Stimulated activated CD4-positive, alpha-beta T cell treated with anti-CD3 and anti-CD28 coated beads, TNF-alpha, amount 100 ng/mL, for 24 hours (primary cell): ENCODE measurements around the gene APOE.
"Not testable (repeated sequence)": the region's sequence is repeated elsewhere in the genome, so short reads cannot be mapped to it uniquely, and the experiment has no call there.

Experiments used
- DNase-seq, 3 experiments: peaks; one replicate each; pipeline ENCODE4 v3.0.0-alpha.2; 2020; ENCODE audit warnings: low read depth in 3 of 3

Gene APOE

DNA sequence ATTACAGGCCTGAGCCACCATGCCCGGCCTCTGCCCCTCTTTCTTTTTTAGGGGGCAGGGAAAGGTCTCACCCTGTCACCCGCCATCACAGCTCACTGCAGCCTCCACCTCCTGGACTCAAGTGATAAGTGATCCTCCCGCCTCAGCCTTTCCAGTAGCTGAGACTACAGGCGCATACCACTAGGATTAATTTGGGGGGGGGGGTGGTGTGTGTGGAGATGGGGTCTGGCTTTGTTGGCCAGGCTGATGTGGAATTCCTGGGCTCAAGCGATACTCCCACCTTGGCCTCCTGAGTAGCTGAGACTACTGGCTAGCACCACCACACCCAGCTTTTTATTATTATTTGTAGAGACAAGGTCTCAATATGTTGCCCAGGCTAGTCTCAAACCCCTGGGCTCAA, 4.2 kb downstream of the APOE start:
- no peak for DNase-seq

DNA sequence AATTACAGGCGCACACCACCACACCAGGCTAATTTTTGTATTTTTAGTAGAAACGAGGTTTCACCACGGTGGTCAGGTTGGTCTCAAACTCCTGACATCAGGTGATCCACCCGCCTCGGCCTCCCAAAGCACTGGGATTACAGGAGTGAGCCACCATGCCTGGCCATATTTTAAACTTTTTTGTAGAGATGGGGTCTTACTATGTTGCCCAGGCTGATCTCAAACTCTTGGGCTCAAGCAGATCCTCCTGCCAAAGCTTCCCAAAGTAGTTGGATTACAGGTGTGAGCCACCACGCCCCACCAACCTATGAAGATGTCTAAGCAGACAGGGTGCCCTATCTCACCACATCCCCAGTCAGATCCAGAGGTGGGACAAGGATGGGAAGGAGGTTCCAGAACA, 6.3 kb downstream of the APOE start:
- not testable (repeated sequence) for DNase-seq

DNA sequence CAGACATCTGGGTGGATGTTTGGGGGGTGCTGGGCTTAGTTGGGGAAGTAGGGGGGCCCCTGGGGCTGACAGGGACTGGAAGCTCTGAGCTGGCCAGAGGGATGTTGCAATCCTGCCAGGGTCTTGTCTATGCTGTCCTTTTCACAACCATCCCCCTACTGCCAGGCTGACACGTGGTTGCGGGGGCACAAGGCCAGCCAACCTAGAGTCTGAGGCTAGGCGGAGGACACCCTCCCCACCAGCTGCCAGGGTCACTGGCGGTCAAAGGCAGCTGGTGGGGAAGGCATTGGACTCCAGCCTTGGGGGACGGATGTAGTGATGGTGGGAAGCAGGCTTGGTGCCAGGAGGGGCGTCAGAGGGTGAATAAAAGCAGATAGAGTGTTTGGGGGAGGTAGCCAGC, 7.3 kb downstream of the APOE start:
- no peak for DNase-seq

DNA sequence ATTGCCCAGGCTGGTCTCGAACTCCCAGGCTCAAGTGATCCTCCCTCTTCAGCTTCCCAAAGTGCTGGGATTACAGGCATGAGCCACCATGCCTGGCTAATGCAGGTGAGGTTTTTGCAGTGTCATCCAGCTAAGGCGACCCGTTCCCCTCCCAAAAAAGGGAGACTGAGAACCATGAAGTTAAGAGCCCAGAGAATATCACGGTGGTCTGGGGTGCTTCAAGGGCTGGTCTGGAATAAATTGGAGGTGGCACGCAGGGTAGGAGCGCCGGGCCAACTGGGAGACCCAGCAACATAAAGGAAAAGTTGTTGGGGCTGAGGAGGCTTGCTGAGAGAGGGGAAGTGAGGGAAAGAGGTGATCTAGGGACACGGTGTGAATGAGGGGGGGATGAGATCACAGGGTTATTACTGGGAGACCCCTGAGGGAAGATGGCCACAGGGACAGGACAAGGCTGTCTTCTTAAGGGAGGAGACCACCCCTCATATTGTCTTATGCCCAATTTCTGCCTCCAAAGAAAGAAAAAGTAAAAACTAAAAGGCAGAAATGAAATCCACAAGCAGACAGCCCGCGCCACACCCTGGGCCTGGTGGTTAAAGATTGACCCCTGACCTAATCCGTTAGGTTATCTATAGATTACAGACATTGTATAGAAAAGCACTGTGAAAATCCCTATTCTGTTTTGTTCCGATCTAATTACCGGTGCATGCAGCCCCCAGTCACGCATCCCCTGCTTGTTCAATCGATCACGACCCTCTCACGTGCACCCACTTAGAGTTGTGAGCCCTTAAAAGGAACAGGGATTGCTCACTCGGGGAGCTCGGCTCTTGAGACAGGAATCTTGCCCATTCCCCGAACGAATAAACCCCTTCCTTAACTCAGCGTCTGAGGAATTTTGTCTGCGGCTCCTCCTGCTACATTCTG, 8.2 kb downstream of the APOE start:
- not testable (repeated sequence) for DNase-seq

DNA sequence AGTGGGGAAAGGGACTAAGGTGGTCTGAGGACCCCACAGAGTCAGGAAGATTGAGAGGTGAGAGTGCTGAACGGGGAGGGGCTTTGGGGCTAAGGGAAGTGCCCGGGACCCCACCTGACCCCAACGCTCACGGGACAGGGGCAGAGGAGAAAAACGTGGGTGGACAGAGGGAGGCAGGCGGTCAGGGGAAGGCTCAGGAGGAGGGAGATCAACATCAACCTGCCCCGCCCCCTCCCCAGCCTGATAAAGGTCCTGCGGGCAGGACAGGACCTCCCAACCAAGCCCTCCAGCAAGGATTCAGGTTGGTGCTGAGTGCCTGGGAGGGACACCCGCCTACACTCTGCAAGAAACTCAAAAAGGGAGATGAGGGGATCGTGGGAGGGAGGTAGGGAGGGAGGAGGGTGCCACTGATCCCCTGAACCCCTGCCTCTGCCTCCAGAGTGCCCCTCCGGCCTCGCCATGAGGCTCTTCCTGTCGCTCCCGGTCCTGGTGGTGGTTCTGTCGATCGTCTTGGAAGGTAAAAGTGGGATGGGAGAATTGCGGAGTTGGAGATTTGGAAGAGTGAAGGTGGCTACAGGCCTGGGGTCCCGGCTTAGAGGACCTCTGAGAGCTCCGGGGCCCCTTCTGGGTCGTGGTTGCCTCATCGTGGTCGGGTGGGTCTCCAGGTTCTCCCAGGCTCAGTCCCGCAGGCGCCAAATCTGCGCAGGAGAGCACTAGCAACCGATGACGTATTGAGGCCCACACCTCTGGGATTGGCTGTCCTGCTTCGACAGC, 9.0 kb downstream of the APOE start, which contains the start of gene APOC1:
Gene APOC1, plus strand, starts transcription at position 176 of the 774 bp plus-strand sequence. Its CDS starts 284 bp downstream, at position 460.
- DNase-seq = peak; percentile 64 to 79 (median 66)

DNA sequence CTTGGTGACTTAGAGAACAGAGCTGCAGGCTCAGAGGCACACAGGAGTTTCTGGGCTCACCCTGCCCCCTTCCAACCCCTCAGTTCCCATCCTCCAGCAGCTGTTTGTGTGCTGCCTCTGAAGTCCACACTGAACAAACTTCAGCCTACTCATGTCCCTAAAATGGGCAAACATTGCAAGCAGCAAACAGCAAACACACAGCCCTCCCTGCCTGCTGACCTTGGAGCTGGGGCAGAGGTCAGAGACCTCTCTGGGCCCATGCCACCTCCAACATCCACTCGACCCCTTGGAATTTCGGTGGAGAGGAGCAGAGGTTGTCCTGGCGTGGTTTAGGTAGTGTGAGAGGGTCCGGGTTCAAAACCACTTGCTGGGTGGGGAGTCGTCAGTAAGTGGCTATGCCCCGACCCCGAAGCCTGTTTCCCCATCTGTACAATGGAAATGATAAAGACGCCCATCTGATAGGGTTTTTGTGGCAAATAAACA, 18.7 kb downstream of the APOE start:
- DNase-seq = no peak

DNA sequence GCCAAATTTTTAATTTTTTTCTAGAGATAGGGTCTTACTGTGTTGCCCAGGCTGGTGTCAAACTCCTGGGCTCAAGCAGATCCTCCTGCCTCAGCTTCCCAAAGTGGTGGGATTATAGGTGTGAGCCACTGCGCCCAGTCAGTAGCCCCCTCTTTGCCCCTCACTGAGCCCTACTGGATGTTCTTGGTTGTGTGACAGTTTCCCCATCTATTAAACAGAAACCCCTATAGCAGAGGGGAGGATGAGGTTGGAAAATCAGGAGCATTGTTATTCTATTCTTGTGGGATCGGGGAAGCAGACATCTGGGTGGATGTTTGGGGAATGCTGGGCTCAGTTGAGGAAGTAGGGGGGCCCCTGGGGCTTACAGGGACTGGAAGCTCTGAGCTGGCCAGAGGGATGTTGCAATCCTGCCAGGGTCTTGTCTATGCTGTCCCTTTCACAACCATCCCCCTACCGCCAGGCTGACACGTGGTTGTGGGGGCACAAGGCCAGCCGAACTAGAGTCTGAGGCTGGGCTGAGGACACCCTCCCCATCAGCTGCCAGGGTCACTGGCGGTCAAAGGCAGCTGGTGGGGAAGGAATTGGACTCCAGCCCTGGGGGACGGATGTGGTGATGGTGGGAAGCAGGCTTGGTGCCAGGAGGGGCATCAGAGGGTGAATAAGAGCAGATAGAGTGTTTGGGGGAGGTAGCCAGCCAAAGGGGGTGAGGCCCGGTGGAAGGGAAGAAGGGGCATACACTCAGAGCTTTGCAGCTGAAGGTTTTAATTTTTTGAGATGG, 19.7 kb downstream of the APOE start:
- no peak for DNase-seq

DNA sequence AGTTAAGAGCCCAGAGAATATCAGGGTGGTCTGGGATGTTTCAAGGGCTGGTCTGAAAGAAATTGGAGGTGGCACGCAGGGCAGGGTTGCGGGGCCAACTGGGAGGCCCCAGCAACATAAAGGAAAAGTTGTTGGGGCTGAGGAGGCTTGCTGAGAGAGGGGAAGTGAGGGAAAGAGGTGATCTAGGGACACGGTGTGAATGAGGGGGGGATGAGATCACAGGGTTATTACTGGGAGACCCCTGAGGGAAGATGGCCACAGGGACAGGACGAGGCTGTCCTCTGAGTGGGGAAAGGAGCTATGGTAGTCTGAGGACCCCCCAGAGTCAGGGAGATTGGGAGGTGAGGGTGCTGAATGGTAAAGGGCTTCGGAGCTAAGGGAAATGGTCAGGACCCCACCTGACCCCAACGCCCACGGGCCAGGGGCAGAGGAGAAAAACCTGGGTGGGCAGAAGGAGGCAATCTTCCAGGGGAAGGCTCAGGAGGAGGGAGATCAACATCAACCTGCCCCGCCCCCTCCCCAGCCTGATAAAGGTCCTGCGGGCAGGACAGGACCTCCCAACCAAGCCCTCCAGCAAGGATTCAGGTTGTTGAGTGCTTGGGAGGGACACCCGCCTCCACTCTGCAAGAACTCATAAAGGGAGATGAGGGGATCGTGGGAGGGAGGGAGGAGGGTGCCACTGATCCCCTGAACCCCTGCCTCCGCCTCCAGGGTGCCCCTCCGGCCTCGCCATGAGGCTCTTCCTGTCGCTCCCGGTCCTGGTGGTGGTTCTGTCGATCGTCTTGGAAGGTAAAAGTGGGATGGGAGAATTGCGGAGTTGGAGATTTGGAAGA, 20.9 kb downstream of the APOE start:
- not testable (repeated sequence) for DNase-seq

DNA sequence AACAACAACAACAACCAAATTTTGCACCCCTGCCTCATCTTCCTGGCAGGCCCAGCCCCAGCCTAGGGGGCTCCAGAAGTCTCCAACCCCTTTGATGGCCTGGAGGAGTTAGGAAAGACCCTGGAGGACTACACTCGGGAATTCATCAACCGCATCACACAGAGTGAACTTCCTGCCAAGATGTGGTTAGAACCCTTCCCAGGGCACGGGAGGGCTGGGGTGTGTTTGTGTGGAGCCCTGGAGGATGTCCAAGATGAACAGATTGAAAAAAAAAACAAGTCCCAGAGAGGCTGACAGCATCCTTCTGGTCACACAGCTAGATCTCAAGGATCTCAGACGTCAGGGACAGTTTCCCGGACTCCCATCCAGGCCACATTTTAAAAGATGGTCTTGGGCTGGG, 22.1 kb downstream of the APOE start:
- no peak for DNase-seq

DNA sequence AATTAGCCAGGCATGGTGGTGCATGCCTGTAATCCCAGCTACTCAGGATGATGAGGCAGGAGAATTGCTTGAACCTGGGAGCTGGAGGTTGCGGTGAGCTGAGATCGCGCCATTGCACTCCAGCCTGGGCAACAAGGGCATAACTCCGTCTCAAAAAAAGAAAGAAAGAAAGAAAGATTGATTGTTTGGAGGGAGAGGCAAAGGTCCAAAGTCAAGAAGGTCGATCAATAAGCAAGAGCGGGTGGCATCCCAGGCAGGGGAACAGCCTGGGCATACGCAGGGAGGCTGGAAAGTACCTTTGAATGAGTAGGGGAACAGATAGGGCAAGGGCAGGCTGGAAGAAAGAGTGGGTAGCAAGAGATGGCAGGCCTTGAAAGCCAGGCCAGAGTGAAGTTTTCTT, 24.5 kb downstream of the APOE start:
- no peak for DNase-seq

DNA sequence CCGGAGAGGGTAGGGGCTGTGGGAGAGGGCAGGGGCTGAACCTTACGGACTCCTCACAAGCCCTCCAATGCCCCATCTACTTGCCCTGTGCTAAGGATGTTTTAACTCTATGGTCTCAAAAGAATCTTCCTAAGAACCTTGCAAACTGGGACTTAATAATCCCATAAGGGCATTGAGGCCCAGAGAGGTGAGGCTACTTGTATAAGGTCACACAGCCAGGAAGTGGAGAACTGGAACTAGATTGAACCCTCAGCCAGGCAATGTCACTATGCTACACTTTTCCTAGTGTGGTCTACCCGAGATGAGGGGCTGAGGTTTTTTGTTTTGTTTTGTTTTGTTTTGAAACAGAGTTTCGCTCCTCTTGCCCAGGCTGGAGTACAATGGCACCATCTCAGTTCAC, 25.9 kb downstream of the APOE start:
- no peak for DNase-seq

DNA sequence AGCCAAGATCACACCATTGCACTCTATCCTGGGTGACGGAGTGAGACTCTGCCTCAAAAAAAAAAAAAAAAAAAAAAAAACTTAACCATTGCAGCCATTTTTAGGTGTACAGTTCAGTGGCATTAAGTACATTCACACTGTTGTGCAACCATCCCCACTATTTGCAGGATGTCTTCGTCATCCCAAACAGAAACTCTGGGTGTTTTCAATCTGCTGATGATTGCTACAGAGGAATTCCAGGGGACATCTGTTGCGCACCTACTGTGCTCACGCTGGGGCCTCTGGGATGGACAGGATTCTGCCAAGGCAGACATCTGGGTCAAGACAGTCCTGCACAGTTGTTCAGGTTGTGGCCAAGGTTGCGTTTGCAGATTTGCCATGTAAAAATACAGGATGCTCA, 34.1 kb downstream of the APOE start:
- no peak for DNase-seq

DNA sequence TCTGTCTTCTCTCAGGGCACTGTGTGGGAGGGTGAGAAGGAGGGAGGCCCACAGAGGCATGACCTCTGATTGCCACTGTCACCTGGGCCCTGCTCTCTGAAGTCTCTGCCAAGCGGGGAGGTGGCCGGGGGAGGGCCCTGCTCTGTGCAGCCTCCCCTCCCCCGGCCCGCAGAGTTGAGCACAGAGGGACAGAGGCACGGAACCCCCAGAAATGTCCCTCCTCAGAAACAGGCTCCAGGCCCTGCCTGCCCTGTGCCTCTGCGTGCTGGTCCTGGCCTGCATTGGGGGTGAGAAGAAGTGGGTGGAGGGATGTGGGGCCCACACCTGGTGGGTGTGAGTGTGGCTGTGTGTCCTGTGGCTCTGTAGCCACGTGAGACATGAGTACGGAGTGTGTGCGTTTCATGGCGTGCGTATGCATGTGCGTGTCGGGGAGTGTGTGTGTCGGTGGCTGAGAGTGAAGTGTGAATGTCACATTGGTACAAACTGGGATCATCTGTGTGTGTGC, 36.5 kb downstream of the APOE start, which contains the start of gene APOC4:
Gene APOC4, plus strand, starts transcription at position 171 of the 505 bp plus-strand sequence. Its CDS starts 41 bp downstream, at position 212.
- no peak for DNase-seq

DNA sequence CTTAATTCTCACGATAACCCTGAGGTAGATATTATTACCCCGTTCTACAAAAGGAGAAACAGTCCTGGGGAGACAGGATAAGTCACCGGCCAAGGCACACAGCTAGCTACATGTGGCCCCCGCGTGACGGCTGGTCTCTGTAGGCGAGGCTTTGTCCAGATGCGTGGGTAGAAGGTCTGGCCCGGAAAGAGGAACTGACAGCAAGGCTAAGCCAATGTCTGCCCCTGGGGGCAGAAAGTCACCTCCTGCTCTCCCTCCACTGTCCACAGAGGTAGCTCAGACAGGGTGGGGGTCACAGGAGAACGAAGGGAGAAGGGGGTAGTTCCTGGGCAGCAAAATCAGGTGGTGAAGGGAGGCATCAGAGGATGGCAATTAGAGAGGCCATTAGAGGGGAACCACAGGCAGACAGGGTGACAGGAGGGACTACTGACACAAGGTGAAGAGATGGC, 38.2 kb downstream of the APOE start:
- DNase-seq = no peak

DNA sequence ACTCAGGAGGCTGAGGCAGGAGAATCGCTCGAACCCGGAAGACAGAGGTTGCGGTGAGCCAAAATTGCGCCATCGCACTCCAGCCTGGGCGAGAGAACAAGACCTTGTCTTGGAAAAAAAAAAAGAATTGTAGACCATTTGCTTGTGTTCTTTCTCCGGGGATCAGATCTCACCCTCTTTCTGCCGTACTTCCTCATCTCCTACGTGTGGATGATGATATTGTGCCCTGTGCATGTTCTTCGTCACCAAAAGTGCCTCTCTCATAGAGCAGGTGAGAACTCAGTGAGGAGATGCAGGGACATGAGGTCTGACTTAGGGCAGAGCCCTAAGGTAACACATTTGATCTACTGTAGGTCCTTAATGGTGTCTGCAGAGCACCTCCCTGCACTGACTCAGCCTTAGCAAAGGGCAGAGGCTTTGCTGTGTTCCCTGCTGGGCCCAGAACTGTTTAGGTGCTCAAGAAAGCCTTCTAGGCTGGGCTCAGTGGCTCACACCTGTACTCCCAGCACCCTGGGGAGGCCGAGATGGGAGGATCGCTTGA, 41.5 kb downstream of the APOE start:
- no peak for DNase-seq

DNA sequence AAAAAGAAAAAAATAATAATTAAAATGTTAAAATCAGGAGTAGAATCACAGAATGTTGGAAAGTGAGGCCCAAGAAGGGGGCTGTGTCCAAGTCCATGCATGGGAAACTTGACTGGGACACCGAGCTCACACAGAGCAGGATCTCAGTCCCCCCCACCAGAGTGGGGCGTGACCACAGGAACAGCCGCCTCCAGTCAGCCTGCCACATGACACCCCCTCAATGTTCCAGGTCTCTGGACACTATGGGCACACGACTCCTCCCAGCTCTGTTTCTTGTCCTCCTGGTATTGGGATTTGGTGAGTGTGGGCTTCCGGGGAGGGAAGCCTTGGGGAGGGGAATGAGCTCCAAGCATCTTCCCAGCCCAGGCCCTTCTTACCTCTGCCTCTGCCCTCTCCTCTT, 42.6 kb downstream of the APOE start:
- DNase-seq = no peak

DNA sequence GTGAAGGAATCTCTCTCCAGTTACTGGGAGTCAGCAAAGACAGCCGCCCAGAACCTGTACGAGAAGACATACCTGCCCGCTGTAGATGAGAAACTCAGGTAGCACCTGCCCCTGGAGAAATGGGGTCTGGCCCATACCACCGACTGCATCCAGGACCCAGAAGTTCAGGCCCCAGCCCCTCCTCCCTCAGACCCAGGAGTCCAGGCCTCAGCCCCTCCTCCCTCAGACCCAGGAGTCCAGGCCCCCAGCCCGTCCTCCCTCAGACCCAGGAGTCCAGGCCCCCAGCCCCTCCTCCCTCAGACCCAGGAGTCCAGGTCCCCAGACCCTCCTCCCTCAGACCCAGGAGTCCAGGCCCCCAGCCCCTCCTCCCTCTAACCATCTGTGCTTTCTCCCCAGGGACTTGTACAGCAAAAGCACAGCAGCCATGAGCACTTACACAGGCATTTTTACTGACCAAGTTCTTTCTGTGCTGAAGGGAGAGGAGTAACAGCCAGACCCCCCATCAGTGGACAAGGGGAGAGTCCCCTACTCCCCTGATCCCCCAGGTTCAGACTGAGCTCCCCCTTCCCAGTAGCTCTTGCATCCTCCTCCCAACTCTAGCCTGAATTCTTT, 43.3 kb downstream of the APOE start:
- no peak for DNase-seq

DNA sequence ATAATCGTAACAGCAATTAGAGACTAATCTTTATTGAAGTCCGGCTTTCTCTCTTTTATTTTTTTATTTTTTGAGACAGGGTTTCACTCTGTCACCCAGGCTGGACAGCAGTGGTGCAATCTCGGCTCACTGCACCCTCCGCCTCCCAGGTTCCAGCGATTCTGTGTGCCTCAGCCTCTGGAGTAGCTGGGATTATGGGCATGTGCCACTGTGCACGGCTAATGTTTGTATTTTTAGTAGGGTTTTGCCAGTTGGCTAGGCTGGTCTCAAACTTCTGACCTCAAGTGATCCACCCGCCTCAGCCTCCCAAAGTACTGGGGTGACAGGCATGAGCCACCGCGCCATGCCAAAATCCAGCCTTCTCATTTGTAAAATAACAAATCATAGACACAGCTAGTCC, 44.0 kb downstream of the APOE start:
- DNase-seq = no peak
